Measurements from ENCODE around the gene SBK2.
A peak's percentile ranks its signal among the peaks of the same experiment; 100 is the strongest.
"Not testable (repeated sequence)": the region's sequence is repeated elsewhere in the genome, so short reads cannot be mapped to it uniquely, and the experiment has no call there.

SBK2 gene, protein sequence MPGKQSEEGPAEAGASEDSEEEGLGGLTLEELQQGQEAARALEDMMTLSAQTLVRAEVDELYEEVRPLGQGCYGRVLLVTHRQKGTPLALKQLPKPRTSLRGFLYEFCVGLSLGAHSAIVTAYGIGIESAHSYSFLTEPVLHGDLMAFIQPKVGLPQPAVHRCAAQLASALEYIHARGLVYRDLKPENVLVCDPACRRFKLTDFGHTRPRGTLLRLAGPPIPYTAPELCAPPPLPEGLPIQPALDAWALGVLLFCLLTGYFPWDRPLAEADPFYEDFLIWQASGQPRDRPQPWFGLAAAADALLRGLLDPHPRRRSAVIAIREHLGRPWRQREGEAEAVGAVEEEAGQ

DNA sequence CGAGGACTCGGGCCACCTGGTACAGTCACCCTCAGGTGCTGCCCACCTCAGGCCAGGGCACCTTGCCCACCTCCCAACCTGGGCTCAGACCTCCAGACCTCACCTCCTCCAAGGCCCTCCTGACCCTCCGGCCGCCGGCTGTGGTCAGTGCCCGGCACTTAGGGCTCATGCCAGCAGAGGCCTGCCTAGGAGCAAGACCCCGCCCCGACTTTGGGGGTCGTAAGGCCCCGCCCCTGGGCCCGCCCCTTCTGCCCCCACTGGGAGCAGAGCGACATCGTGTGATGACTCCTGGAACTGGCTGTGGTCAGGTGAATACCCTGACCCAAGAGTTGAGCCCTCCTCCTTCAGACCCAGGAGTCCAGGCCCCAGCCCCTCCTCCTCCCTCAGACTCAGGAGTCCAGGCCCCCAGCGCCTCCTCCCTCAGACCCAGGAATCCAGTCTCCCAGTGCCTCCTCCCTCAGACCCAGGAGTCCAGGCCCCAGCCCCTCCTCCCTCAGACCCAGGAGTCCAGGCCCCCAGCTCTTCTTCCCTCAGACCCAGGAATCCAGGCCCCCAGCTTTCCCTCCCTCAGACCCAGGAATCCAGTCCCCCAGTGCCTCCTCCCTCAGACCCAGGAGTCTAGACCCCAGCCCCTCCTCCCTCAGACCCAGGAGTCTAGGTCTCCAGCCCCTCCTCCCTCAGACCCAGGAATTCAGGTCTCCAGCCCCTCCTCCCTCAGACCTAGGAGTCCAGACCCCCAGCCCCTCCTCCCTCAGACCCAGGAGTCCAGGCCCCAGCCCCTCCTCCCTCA is at the start of gene SBK2:
SBK2 (minus strand) TSS at position 183 of the 790 bp plus-strand sequence. CDS start 839 bp downstream, outside the sequence.
- no peak for DNase-seq

DNA sequence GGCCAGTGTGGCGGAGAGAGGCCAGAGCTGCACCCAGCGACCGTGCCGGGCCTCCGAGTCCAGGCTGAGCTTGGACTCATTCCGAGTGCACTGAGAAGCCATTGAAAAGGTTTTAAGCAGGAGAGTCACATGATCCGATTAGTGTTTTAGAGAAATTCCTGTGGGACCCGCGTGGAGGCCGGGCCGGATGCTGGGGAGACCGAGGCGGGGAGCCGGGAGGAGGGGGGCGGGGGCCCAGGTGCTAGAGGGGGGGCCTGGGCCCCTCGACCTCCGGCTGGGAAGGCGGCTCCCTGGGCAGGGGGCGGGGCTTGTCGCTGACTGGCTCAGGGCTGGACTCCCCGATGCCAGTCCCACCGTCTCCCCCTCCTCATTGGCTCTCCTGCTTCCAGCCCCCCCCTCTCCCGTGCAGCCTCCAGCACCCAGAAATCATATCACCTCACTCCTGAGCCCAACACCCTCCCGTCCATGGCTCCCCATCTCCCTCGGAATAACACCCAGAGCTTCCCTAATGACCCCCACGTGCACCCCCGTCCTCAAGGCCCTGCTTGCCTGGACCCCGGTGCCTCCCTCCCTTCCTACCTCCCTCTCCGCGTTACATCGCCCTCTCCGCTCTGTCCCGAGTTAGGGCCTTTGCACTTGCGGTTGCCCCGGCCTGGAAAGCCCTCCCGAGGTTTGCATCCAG is 48.9 kb upstream of the SBK2 start:
- DNase-seq: peak in 3 of 6 experiments; percentile 36 to 69 (median 37)

DNA sequence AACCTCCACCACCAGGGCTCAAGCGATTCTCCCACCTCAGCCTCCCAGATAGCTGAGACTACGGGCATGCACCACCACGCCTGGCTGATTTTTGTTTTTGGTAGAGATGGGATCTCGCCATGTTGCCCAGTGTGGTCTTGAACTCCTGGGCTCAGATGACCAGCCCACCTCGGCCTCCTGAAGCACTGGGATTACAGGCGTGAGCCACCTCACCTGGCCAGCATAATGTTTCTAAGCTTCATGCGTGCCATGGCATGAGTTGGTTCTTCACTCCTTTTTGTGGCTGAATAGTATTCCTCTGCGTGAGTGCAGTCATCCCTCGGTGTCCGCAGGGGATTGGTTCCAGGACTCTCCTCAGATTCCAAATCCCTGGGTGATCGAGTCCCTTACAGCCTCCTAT is 47.9 kb upstream of the SBK2 start:
- no peak for DNase-seq

DNA sequence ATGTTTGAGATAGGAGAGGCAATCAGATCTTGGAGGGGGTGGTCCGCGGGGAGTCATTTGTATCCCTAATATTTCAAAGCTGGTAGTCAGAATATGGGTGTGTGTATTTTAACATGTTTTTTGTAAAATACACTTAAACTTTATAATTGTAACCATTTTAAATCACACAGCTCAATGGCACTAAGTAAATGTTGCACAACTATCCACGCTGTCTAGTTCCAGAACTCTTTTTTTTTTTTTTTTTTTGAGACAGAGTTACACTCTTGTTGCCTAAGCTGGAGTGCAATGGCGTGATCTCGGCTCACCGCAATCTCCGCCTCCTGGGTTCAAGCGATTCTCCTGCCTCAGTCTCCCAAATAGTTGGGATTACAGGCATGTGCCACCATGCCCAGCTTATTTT is 47.0 kb upstream of the SBK2 start:
- DNase-seq: not testable (repeated sequence)

DNA sequence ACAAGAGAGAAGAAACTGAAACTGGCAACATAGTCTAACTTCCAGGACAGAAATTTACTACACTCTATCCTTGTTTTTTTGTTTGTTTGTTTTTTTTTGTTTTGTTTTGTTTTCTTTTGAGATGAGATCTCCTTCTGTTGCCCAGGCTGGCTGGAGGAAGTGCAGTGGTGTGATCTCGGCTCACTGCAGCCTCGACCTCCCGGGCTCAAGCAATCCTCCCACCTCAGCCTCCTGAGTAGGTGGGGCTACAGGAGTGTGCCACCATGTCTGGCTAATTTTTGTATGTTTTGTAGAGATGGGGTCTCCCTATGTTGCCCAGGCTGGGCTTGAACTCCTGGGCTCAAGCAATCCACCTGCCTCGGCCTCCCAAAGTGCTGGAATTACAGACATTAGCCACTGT is 45.4 kb upstream of the SBK2 start:
- DNase-seq: not testable (repeated sequence)

DNA sequence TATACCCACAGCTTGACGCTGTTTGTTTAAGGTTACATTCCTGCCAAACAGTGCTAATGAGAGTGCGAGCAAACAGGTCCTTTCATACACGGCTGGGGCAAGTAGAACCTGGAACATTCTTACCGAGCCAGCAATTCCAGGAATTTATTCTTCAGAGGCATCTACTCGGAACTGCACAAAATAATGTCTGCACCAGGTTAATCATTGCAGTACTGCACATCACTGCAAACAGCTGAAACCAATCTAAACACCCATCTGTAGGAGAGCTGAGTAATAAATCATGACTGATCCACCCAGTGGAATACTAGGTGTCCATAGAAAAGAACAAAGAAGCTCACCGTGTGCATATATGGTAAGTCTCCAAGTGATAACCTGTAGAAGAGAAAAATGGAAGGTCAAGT is 44.9 kb upstream of the SBK2 start:
- no peak for DNase-seq

DNA sequence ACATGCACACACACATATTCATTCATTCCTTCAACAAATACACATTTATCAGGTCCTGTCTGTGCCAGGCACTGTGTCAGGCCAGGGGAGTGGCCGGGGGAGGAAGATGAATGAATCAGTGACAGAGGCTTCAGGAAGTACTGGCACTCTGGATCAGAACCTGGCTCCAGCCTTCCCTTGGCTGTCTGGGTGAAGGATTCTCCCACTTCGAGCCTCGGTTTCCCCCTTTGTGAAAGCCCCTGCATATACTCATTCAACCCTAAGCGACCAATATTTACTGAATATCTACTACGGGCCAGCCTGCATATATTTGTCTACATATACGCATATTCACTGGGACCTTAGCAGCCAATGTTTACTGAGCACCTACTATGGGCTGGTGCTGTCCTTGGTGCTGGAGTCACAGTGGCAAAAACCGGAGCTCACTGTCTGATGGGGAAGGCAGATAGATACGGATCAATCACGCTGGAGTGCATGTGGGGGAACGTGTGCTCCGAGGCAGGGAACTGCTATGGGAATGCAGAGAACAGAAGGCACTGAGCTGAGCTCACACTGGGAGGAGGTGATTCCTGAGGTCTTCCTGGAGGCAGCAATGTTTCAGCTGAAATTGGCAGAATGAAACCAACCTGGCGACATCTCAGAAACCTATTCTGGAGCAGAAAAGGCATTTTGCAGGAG is 44.4 kb upstream of the SBK2 start:
- DNase-seq: peak in 1 of 6 experiments; percentile 16

DNA sequence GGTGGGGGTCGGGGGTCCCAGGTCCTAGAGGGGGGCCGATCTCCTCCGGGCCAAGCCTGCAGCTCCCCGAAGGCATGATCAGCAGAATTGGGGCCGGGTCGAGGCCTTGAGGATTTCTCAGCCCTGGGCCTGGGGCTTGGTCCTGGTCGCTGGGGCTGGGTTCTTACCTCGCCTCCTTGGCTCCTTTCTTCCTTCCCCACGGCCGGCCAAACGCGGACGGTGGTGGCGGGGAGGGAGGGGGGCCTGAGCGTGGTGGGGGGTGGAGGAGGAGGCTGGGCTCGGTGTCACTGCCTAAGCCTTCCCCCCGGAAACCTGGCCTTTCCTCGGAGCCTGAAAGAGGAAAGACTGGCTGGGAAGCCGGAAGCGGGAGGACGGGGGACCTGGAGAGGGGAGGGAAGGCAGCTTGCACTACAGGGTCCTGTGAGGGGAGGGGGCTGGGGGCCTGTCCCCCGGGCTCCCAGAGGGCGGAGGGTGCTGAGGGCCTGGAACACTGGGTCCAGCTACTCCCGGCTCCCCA is 43.8 kb upstream of the SBK2 start, which contains the start of gene ZNF579:
ZNF579 (minus strand) TSS at position 221 of the 517 bp plus-strand sequence. CDS start 1,209 bp downstream, outside the sequence.
- DNase-seq: peak; percentile 21 to 65 (median 57)

DNA sequence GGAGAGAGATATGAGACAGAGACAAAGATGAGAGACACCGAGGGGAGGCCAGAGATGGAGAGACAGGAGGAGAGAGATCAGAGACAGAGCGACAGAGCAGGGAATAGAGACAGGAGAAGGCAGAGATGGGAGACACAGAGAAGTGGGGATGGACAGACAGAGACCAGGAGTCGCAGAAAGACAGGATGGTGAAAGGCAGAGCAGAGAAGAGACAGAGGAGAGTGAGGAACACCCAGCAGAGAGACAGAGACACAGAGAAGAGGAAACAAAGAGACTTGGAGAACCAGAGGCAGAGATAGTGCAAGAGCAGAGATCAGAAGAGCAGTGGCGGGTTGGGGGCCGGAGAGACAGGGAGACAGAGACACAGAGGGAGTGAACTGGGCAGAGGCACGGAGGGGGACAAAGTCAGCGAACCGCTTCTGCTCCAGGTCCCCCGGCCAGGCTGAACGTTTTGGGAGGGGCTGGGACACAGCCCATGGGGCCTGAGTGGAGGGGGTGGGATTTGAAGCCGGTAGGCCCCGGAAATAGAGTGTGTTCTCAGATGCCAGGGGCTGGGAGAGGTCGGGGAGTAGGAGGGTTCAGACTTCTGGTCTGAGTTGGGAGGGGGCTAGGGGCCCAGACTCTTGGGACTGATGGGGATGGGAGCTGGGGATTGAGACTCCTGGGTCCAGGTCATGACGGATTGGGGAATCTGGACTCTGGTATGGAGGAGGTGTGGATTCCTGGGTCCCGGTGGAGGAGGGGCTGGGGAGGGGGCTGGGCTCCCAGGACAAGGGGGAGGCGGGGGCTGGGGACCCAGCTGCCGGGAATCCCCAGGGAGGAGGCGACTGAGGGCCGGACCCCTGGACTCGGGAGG is 43.1 kb upstream of the SBK2 start:
- peak in 3 of 6 experiments; percentile 9 to 26 (median 15) for DNase-seq

DNA sequence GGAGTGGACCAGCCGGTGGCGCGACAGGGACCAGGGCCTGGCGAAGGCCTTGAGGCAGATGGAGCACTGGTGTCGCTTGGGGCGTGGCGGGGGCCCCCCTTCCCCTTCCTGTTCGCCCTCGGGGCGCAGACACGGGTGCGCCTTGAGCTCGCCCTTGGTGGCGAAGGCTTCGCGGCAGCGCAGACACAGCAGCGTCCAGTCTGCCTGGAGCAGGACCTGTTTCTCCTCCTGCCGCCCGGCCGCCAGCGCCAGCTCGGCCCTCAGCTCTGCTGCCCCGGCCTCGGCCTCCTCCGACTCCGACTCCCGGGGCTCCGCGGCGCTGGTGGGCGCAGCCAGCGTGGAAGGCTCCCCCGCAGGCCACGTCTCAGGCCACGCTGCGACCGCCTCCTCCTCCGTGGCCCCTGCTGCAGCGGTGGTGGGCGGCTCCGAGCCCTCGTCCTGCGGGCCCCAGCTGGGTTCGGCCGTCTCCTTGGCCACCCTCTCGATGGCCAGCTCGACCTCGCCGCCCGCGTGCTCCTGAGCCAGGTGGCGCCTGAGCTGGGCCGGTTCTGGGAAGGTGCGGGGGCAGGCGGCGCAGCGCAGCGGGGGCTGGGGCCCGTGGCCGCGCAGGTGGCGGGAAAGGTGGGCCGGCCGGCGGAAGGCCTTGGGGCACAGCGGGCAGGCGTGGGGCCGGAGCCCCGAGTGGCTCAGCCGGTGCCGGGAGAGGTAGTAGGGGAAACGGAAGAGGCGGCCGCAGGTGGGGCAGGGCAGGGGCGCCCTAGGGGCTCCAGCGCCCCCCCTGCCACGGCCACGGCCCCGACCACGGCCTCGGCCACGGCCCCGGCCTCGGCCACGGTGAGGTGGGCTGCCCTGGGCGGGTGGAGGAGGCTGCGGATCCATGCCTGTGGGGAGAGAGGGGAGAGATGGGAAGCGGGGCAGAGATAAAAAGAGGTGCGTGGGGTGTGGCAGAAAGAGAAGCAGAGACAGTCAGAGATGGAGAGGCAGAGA is 42.1 kb upstream of the SBK2 start:
- no peak for DNase-seq

DNA sequence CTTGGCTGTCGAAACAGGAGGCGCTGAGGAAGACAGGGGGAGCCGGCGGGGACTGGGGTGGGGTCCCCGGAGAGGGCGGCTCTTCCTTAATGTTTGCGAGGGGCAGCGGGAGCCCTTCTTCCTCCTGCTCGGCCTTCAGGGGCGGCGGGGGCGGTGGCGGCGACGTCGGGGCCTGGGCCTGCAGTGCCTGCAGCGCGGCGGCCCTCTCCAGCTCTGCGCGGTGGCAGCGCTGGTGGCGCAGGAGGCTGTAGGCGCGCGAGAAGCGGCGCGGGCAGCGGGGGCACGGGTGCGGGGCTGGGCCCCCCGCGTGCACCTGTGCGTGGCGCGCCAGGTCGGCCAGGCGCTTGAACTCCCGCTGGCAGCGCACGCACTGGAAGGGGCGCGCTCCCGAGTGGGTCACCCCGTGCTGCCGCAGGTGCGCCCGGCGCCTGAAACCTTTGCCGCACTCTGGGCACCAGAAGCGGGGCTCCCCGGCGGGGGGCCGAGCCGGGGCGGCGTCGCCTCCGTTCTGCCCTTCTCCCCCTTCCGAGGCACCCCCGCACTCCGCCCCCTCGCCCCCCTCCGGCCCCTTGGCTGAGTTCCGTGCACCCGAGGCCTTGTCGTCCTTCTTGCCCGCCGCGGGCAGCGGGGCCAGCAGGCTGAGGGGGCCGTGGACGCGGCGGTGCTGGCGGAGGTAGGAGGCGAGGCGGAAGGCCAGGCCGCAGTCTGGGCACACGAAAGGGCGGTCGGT is 41.3 kb upstream of the SBK2 start:
- DNase-seq: no peak

DNA sequence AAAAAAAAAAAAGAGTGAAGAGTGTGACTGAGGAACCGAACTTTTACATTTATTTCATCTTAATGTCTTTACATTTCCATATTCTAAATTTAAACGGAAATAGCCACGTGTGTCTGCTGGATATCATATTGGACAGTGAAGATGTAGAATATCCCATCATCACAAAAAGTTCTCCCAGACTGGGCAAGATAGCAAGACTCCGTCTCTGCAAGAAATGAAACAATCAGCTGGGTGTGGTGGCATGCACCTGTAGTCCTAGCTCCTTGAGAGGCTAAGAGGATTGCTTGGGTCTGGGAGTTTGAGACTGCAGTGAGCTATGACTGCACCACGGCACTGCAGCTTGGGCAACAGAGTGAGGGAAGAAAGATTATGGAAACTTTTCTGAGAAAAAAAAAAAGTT is 39.8 kb upstream of the SBK2 start:
- DNase-seq: no peak

DNA sequence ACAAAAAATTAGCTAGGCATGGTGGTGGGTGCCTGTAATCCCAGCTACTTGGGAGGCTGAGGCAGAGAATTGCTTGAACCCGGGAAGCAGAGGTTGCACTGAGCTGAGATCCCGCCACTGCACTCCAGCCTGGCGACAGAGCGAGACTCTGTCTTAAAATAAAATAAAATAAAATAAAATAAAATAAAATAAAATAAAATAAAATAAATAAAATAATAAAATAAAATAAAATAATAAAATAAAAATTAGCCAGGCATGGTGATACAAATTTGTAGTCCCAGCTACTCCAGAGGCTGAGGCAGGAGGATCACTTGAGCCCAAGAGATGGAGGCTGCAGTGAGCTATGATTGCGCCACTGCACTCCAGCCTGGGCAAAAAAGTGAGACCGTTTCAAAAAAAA is 37.0 kb upstream of the SBK2 start:
- not testable (repeated sequence) for DNase-seq

DNA sequence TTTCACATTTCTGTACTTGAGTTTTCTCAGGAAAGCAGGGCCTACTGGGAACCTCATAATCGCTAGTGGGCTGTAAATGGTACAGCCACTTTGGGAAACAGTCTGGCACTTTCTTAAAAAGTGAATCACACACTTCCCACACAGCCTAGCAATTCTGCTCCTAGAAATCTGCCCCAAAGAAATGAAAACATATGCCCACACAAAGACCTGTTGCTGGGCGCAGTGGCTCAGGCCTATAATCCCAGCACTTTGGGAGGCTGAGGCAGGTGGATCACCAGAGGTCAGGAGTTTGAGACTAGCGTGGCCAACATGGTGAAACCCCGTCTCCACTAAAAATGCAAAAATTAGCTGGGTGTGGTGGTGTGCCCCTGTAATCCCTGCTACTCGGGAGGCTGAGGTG is 32.5 kb upstream of the SBK2 start:
- not testable (repeated sequence) for DNase-seq

DNA sequence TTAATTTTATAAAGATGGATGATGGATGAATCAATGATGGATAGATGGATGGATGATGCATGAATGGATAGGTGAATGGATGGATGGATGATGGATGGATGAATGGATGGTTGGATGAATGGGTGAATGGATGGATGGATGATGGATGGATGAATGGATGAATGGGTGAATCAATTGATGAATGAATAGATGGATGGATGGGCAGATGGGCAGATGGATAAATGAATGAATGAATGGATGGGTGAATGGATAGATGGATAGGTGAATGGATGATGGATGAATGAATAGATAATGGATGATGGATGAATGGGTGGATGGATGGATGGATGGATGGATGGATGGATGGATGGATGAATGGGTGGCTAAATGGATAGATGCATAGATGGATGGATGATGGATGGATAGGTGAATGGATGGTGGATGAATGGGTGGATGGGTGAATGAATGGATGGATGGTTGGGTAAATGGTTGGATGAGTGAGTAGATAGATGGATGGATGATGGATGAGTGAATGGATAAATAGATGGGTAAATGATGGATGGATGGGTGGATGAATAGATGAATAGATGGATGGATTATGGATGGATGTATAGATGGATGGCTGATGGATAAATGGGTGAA is 30.9 kb upstream of the SBK2 start:
- no peak for DNase-seq

DNA sequence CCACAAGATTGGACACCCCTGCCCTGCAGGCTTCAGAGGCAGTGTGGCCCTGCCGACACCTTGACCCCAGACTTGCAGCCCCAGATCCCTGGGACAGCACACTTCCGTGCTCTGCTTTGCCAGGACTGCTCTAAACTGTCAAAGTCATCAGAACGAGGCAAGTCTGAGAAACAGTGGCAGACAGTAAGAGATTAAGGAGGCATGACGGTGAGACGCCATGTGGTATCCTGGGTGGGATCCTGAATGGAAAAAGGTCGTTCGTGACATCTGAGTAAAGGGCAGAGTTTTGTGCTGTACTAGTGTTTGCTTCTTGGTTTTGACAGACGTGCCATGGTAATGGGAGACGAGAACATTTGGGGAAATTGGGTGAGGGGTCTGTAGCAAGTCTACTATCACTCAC is 29.9 kb upstream of the SBK2 start:
- no peak for DNase-seq

DNA sequence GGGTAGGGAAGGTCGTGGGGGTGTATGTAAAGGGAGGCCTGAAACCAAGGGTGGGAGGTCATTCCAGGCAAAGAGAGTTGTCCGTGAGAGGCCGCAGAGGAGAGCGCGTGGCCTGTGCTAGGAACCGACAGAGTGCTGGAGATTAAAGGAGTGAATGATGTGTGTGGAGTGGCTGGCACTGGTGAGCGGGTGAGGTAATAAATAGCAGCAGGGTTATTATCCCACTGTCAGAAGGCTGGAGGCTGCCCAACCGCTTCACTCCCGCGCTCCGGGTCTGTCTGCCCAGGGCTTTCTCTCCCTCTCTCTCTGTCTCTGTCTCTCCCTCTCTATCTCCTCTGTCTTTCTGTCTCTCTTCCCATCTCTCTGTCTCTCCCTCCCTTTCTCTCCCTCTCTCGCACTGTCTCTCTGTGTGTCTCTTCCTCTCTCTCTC is 26.3 kb upstream of the SBK2 start:
- DNase-seq: no peak

DNA sequence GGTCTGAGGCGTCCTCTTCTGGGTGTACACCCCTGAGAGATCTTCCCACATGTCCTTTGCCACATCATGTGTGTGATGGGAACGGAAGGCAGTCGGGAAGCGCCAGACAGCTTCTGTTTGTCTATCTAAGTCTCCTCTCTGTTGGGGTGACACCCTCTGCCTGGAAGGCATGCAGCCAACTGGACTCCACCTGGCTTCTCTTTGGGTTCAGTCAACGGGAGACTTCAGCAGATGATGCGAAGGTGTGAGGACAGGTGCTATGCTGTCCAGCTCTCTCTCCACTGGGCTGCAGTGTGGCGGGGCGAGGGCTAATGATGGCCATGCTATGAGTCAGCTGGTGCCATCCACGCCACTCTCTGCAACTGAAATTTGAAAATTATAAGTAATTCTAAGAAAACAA is 22.8 kb upstream of the SBK2 start:
- DNase-seq: no peak

DNA sequence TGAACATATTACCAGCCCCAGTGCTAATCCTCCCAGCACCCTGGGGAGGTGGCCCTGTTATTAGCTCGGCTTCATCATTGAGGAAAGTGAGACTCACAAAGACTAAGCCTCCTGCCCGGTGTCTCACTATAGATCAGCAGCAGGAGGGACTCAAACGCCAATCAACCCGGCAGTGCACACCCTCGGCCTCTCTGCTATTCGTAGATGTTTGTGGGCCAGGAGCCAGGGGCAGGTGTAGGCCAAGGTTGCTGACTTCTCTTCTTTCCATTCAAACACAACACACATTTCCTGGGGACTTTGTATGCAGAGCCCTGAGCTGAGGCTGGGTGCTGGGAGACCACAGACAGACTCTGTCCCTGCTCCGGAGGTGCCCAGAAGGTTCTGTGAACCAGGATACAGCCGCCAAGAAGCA is 17.8 kb upstream of the SBK2 start:
- no peak for DNase-seq

All from stimulated activated naive CD4-positive, alpha-beta T cell (primary cell).